ENCODE measurements around the gene CTSD. TPM values are rescaled to one million over a fixed set of nuclear protein-coding genes. Genes with fewer than 3 reads are reported as not detected.

The CTSD gene
- total RNA-seq, 5 donors from 2014 or later (not counting 1 experiment from before 2014, with no cell fraction given), result 91.9 to 187 (median 163) TPM

GRCh38 chr11:1714908-1715885, 48.5 kb downstream of the CTSD start:
- Histone ChIP-seq H3K9me3 (no peaks in the 10 kb centered on the region), H3K27ac (ENCODE audit: low read length) (no peak overlapping the region), H3K4me1 (ENCODE audit: control insufficient read depth in 1 of 2, extremely low read depth in 1 of 2, insufficient read depth in 2 of 2, low read length in 2 of 2) (no peaks in the 10 kb centered on the region), H3K27me3 (replicated peaks in 1 of 2; ENCODE audit: control insufficient read depth in 2 of 2, extremely low read depth in 1 of 2, insufficient read depth in 2 of 2, low read length in 1 of 2) (peaks cover 0 to 23% of the 10 kb centered on the region in 2 experiments), H3K36me3 (ENCODE audit: control insufficient read depth in 2 of 2, extremely low read depth in 1 of 2, insufficient read depth in 1 of 2, low read length in 1 of 2) (no peaks in the 10 kb centered on the region), H3K4me3 (ENCODE audit: control insufficient read depth in 1 of 2, extremely low read depth in 1 of 2, low read length in 1 of 2) (no peak overlapping the region)
- peak overlapping the region in 1 of 2 donors; percentile 11 for H3K27ac Mint-ChIP-seq
- no peak overlapping the region for H3K4me3 Mint-ChIP-seq
- no peaks in the 10 kb centered on the region for H3K4me1 Mint-ChIP-seq
- no peak for DNase-seq
- H3K9me3 Mint-ChIP-seq, result no peaks in the 10 kb centered on the region
- CTCF ChIA-PET, result no interaction called here
- H3K36me3 Mint-ChIP-seq, result no peaks in the 10 kb centered on the region
- H3K27me3 Mint-ChIP-seq, result peaks cover 0 to 5% of the 10 kb centered on the region in 2 donors
- ATAC-seq (replicated peaks in 1 of 4), result no peak
- 85% methylated on average over 23 of the region's 24 CpGs for WGBS (ENCODE audit: insufficient coverage)
- POLR2A ChIA-PET, result no interaction called here

- Mint-ChIP-seq H3K4me1 (peaks cover 0 to 2% (median 0%) of the 10 kb centered on the region in 3 donors), H3K9me3 (no peaks in the 10 kb centered on the region), H3K36me3 (no peaks in the 10 kb centered on the region), H3K27me3 (peaks cover 0 to 9% of the 10 kb centered on the region in 2 donors), H3K27ac (no peak overlapping the region), H3K4me3 (no peak overlapping the region)
- no peak overlapping the region for H3K4me3 ChIP-seq (ENCODE audit: control insufficient read depth in 1 of 2, extremely low read depth in 1 of 2, low read length in 1 of 2)
- DNase-seq, result no peak
- ATAC-seq (replicated peaks in 1 of 4), result no peak
- no peaks in the 10 kb centered on the region for H3K4me1 ChIP-seq (ENCODE audit: control insufficient read depth in 1 of 2, extremely low read depth in 1 of 2, insufficient read depth in 2 of 2, low read length in 2 of 2)
- ChIA-PET CTCF (no interaction called here), POLR2A (no interaction called here)
- peaks cover 0 to 13% of the 10 kb centered on the region in 2 experiments for H3K27me3 ChIP-seq (replicated peaks in 1 of 2; ENCODE audit: control insufficient read depth in 2 of 2, extremely low read depth in 1 of 2, insufficient read depth in 2 of 2, low read length in 1 of 2)
- H3K36me3 ChIP-seq (ENCODE audit: control insufficient read depth in 2 of 2, extremely low read depth in 1 of 2, insufficient read depth in 1 of 2, low read length in 1 of 2), result no peaks in the 10 kb centered on the region
- H3K27ac ChIP-seq (ENCODE audit: low read length), result no peak overlapping the region
- no peaks in the 10 kb centered on the region for H3K9me3 ChIP-seq
- 89% methylated on average over 8 of the region's 10 CpGs for WGBS (ENCODE audit: insufficient coverage)
These were observed 55.0 kb downstream of the CTSD start for GRCh38 chr11:1708716-1709115.

DNA sequence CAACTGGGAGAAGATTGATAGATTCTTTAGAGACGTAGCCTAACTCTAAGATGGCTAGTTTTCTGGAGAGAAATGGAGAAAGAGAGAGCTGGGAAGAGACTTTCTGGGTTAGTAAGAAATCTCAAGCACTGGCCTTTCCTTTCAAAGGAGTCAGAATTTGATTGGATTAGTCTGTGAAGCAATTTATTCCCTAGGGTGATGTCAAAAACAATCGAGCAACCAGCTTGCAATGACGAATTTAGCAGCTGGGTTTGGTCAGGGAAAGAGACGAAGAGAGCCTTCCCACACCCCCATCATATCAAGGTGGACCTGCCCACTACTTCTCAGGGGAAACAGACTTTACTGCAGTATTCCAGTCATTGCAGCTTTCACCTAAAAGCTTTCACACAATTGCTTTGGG, 56.0 kb downstream of the CTSD start:
- Histone ChIP-seq H3K4me1 (ENCODE audit: control insufficient read depth in 1 of 2, extremely low read depth in 1 of 2, insufficient read depth in 2 of 2, low read length in 2 of 2) (no peaks in the 10 kb centered on the region), H3K27me3 (replicated peaks in 1 of 2; ENCODE audit: control insufficient read depth in 2 of 2, extremely low read depth in 1 of 2, insufficient read depth in 2 of 2, low read length in 1 of 2) (peaks cover 0 to 13% of the 10 kb centered on the region in 2 experiments), H3K36me3 (ENCODE audit: control insufficient read depth in 2 of 2, extremely low read depth in 1 of 2, insufficient read depth in 1 of 2, low read length in 1 of 2) (no peaks in the 10 kb centered on the region), H3K27ac (ENCODE audit: low read length) (no peak overlapping the region), H3K9me3 (no peaks in the 10 kb centered on the region), H3K4me3 (ENCODE audit: control insufficient read depth in 1 of 2, extremely low read depth in 1 of 2, low read length in 1 of 2) (no peak overlapping the region)
- CTCF ChIA-PET, result no interaction called here
- Mint-ChIP-seq H3K27ac (no peak overlapping the region), H3K9me3 (no peaks in the 10 kb centered on the region), H3K4me3 (no peak overlapping the region), H3K36me3 (no peaks in the 10 kb centered on the region), H3K27me3 (peaks cover 0 to 9% of the 10 kb centered on the region in 2 donors), H3K4me1 (peaks cover 0 to 2% (median 0%) of the 10 kb centered on the region in 3 donors)
- WGBS (ENCODE audit: insufficient coverage), result 60% methylated on average over 2 of the region's 4 CpGs
- POLR2A ChIA-PET, result no interaction called here
- ATAC-seq (replicated peaks in 1 of 4) (no peak), DNase-seq (no peak)

DNA sequence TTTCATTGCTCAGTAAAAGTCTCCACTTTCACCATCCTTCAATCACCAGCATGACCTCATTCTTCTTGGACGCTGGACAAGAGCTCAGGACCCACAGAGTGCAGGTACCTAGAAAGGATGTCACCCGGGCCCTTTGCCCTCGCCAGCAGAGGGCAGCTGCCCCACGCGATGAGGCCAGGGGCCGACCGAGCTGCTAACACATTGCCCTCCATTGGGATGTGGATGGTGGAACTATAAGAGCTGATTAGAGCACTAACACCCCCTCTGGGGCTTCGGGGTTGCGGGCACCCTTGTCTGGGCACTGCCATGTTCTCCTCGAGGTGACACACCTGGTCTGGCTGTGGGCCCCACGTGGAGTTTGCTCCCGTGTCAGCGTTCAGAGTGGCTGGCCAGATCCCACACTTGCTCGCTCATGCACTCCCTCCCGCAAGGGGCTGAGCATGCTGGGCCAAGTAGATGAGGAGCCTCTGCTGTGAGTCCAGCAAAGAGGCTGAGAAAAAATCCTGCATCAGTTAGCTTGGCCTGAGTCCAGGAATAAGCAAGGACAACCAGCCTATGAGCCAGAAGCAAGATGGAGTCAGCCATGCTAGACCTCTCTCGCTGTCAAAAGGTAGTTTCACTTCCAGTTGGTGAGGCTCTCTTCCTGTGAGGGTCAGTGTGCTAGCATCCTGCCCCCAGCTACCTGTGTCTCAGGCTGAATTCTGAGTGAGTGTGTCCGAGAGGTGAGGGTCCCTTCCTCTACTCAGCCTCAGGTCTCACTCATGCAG, 56.9 kb downstream of the CTSD start:
- H3K27ac ChIP-seq (ENCODE audit: low read length), result no peak overlapping the region
- POLR2A ChIA-PET, result no interaction called here
- peaks cover 0 to 16% of the 10 kb centered on the region in 2 experiments for H3K27me3 ChIP-seq (replicated peaks in 1 of 2; ENCODE audit: control insufficient read depth in 2 of 2, extremely low read depth in 1 of 2, insufficient read depth in 2 of 2, low read length in 1 of 2)
- H3K36me3 ChIP-seq (ENCODE audit: control insufficient read depth in 2 of 2, extremely low read depth in 1 of 2, insufficient read depth in 1 of 2, low read length in 1 of 2), result no peaks in the 10 kb centered on the region
- peaks cover 0 to 5% (median 5%) of the 10 kb centered on the region in 3 donors for H3K9me3 Mint-ChIP-seq
- H3K36me3 Mint-ChIP-seq, result no peaks in the 10 kb centered on the region
- 78% methylated on average over 15 of the region's 17 CpGs for WGBS (ENCODE audit: insufficient coverage)
- H3K27ac Mint-ChIP-seq, result no peak overlapping the region
- H3K27me3 Mint-ChIP-seq, result peaks cover 0 to 8% of the 10 kb centered on the region in 2 donors
- CTCF ChIA-PET, result interaction anchor here (0.7 to 1.8 kb wide), 5 partner anchors 13 to 491 kb away, joined by 3 to 7 read pairs (median 3); partner anchors contain the start of gene SYT8 (in 1 of the 2)
- peaks cover 0 to 2% (median 2%) of the 10 kb centered on the region in 3 donors for H3K4me1 Mint-ChIP-seq
- H3K4me3 Mint-ChIP-seq, result no peak overlapping the region
- no peak for ATAC-seq (replicated peaks in 1 of 4)
- H3K4me1 ChIP-seq (ENCODE audit: control insufficient read depth in 1 of 2, extremely low read depth in 1 of 2, insufficient read depth in 2 of 2, low read length in 2 of 2), result no peaks in the 10 kb centered on the region
- peak in 3 of 35 experiments; percentile 8 to 30 (median 12) for DNase-seq
- no peak overlapping the region for H3K4me3 ChIP-seq (ENCODE audit: control insufficient read depth in 1 of 2, extremely low read depth in 1 of 2, low read length in 1 of 2)
- H3K9me3 ChIP-seq, result peaks cover 2% of the 10 kb centered on the region

DNA sequence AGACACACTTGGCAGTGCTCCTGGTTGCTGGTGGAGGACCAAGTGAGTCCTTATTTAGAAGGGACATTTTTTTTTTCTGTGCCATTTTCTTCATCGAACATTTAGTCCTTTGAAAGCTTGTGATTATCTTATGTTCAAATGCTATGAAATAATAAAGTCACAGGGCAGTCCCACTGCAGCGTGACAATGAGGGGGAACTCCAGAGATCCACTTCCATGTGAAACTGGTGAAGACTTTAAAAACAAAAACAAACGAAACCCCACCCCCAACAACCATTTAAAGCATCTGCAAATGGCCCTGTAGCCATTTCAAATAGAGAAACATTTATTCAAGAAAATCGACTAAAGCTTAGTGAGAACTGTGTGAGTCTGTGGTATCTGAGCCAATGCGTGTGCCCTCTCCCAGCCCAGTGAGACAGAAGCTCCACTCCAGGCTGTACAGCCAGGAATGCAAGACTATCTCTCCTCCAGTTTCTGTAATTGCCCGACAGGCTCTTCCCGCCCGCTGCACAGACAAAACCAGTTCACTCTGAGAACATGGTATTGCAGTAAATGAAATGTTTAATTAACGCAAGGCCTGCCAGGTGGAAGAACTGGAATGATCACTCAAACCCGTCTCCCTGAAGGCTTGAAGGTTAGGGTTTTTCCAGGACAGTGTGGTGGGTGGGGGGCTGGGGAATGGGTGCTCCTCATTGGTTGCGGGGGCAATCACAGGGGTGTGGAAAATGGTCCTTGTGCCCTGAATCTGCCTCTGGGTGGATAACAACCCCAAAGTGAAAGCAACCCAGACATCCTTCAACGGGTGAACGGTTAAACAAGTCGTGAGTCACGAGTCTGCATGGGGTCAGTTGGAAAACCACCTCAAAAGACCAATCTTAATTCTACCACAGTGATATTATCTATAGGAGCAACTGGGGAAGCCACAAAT, 58.3 kb downstream of the CTSD start:
- H3K27ac Mint-ChIP-seq, result no peak overlapping the region

More for the DNA sequence above, 58.3 kb downstream of the CTSD start:
- peaks cover 4% of the 10 kb centered on the region for H3K36me3 Mint-ChIP-seq
- no peak overlapping the region for H3K4me3 ChIP-seq (ENCODE audit: control insufficient read depth in 1 of 2, extremely low read depth in 1 of 2, low read length in 1 of 2)
- H3K9me3 Mint-ChIP-seq, result peaks cover 3 to 12% (median 11%) of the 10 kb centered on the region in 3 donors
- no peak for DNase-seq
- ATAC-seq (replicated peaks in 1 of 4), result no peak
- ChIA-PET POLR2A (interaction anchor here in 1 of 2 donors (0.7 kb wide), 1 partner anchor 840 kb away, joined by 3 read pairs; no protein-coding TSS in a partner anchor), CTCF (interaction anchor here (1.2 to 1.8 kb wide), 2 partner anchors 11 to 12 kb away, joined by 4 to 7 read pairs; no protein-coding TSS in a partner anchor)
- peaks cover 2% of the 10 kb centered on the region for H3K9me3 ChIP-seq
- H3K4me1 Mint-ChIP-seq, result peaks cover 13 to 17% (median 13%) of the 10 kb centered on the region in 3 donors
- peaks cover 2 to 12% of the 10 kb centered on the region in 2 experiments for H3K4me1 ChIP-seq (ENCODE audit: control insufficient read depth in 1 of 2, extremely low read depth in 1 of 2, insufficient read depth in 2 of 2, low read length in 2 of 2)
- WGBS (ENCODE audit: insufficient coverage), result 61% methylated on average over 4 of the region's 15 CpGs
- H3K27me3 Mint-ChIP-seq, result peaks cover 0 to 8% of the 10 kb centered on the region in 2 donors
- no peak overlapping the region for H3K27ac ChIP-seq (ENCODE audit: low read length)
- no peak overlapping the region for H3K4me3 Mint-ChIP-seq
- peaks cover 0 to 16% of the 10 kb centered on the region in 2 experiments for H3K27me3 ChIP-seq (replicated peaks in 1 of 2; ENCODE audit: control insufficient read depth in 2 of 2, extremely low read depth in 1 of 2, insufficient read depth in 2 of 2, low read length in 1 of 2)
- H3K36me3 ChIP-seq (ENCODE audit: control insufficient read depth in 2 of 2, extremely low read depth in 1 of 2, insufficient read depth in 1 of 2, low read length in 1 of 2), result no peaks in the 10 kb centered on the region
